GM12878 (cell line): ENCODE results near the gene TSHR.

Experiments used
- MTA3 ChIP-seq: IDR thresholded peaks from 2 replicates; pipeline ENCODE4 v1.6.1; 2012; ENCODE audit warnings: low read length, inconsistent platforms, borderline replicate concordance
- MYC ChIP-seq: IDR thresholded peaks from 2 replicates; pipeline ENCODE4 v1.6.1; 2011; ENCODE audit warnings: mild to moderate bottlenecking, low read length, moderate library complexity, inconsistent platforms; ENCODE audit not compliant: insufficient read depth, insufficient replicate concordance, insufficient read length, severe bottlenecking
- PBX3 ChIP-seq: IDR thresholded peaks from 2 replicates; pipeline ENCODE4 v1.6.1; 2011; ENCODE audit warnings: mild to moderate bottlenecking, low read depth, low read length, moderate library complexity; ENCODE audit not compliant: insufficient replicate concordance

DNA sequence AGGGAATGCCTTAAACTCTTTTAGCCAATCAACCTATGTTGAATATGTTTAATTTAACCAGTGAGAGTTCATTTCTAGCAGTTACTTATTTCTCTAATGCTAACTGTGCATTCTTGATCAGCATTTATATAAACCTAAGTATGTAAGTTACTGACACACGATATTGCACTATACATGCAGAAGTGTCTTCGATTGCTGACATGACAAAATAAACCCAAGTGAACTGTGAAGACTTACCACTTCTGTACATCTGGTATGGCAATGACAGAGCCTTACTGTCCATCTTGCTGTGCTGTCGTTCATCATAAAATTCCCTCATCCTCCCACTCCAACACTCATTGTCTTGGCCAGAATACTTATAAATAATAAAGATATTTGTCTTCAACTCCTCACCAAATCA, 131.8 kb downstream of the TSHR start:
- no peak for TF ChIP-seq PBX3
- TF ChIP-seq MYC, result no peak
- TF ChIP-seq MTA3, result no peak
